Raji (cell line): ENCODE results near the gene ALOXE3.
A peak's percentile ranks its signal among the peaks of the same experiment; 100 is the strongest.

Experiments
- POLR2A ChIP-seq: IDR thresholded peaks from 2 replicates; pipeline ENCODE4 v1.6.1; 2011; ENCODE audit warnings: low read depth, low read length, control low read depth; ENCODE audit not compliant: insufficient read depth

ALOXE3 gene

DNA sequence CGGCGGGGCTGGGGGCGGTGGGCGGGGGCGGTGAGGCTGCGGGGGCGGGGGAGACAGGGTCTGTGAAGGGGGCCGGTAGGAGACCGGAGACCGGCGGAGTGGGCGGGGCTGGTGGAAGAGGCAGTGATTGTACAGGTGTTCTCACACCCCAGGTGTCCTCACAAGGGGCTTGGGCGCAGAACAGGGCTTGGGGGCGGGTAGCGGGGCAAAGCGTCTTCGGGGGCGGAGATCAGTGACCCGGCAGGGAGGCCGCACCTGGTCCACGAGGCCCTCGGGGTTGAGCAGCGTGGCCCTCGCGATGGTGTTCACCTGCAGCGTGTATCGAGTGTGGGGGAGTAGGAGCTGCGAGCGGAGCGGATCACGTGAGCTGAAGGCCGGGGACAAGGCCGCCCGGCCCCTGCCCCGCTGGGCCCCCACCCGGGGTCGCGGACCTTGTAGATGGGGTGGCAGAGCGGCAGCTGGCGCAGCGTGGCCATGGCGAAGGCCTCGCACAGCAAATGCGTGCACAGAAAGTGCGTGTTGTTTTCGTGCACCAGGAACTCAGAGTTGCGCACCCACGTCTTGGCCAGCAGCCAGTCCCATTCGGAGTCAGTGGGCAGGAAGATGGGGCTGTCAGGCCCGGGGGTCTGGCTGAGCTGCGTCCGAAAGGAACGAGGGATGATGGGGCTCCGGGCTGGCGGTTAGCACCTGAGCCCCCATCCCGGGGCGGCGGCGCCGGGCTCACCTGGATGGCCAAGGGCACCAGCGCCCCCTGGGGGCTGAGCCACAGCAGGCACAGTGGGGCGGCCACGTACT is 8.5 kb downstream of the ALOXE3 start:
- no peak for TF ChIP-seq POLR2A

DNA sequence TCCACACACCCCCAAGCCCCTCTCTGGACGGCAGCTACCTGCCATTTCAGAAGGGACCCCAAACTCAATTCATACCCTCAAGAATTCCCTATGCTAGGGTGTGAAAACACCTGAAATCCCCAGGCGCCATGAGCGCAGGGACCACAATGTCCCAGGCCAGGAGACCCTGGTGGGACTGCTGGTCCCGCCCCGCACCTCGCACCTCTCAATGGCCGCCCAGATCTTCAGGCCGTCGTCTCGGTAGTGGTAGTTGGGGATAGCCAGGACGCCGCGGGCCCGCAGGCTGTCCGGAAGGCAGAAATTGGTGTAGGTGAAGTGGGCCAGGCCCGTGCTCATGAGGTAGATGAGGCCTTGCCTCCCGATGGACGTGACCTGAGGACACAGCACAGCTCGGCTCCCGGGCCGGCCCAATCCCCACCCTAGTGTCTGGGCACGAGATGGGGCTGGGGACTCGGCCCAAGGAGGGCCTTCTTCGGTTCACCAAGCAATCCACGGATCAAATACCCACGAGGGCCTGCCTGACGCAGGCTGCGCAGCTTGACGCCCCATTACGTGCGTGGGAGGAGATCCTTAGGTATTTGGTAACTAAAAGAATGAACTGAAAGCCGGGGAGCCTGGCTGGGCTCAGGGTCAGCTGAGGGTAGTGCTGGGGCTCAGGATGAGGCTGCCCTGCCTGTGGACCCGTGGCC is 9.2 kb downstream of the ALOXE3 start:
- no peak for TF ChIP-seq POLR2A

DNA sequence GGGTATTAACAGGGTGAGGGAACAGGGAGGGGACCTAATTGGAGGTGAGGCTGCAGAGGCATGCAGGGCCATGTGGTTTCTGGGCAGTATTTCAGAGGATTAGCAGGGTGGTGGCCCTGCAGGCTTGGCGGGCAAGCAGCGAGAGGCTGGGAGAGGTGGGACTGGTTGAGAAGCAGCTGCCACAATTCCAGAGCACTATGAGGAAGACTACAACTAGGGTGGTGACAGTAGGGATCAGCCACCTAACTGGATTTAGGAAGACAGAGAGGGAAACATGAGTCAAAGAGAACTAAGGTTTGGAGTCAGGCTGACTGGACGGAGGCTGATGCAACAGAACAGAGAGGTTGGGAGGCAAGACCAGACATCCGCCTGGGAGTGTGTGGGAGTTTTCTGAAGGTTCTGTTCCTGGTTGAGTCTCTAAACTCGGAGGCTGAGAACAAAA is 12.3 kb downstream of the ALOXE3 start:
- TF ChIP-seq POLR2A, result no peak

DNA sequence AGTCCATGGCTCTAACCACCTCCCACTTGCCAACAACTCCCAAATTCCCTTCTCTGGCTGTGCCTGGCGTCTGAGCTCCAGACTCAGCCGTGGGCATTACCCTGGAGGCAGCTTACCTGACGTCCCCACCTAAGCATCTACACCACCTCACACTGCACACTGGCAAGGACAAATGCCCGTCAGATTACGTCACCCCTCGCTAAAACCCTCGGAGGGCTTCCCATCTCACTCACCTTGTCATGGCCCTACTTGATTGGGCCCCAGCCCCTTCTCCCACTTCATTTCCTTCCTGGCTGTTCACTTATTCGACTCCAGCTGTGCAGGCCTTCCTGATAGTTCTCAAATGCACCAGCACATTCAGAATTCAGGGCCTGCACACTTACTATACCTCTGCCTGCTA is 13.4 kb downstream of the ALOXE3 start:
- no peak for TF ChIP-seq POLR2A

DNA sequence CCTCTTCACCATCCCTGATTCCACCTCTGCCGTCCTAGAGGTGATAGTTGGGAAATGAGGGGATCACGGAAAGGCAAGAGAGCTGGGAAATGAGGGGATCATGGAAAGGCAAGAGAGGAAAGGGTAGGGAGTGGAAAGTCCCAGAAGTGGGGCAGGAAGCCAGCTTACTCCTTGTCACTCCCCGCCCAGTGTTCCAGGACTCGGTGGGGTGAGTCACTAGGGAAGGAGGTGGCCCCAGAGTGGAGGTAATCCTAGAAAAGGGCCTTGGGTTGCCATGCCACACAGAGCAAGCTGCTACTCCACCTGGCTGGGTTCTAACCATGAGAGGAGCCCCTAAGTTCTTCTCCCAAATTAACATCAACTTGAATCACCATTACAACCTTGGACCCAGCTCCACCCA is 14.8 kb downstream of the ALOXE3 start:
- TF ChIP-seq POLR2A, result no peak

DNA sequence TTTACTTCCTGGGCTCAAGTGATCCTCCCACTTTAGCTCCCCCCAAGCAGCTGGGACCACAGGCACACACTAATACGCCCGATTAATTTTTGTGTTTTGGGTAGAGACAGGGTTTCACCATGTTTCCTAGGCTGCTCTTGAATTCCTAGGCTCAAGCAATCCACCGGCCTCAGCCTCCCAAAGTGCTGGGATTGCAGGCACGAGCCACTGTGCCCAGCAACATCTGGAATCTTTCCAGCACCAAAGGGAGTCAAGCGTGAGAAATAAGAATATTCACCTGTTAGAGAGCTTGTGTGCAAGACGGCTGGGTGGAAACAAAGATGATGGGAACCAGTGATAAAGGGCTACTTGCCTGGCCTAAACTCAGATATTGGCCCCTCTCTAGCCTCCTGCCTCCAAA is 16.6 kb downstream of the ALOXE3 start:
- TF ChIP-seq POLR2A, result no peak

DNA sequence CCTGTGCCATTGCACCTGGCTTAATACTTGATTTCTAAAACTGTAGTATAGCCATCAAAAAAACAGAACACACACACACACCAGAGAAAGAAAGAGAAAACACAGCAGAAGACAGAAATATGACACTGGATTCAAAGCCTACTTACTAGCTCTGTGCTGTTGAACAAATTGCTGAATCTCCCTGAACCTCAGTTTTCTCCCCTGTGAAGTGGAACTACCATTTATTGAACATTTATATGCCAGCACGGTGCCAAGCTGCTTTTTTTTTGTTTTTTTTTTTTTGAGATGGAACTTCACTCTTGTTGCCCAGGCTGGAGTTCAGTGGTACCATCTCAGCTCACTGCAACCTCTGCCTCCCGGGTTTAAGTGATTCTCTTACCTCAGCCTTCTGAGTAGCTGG is 17.6 kb downstream of the ALOXE3 start:
- no peak for TF ChIP-seq POLR2A

DNA sequence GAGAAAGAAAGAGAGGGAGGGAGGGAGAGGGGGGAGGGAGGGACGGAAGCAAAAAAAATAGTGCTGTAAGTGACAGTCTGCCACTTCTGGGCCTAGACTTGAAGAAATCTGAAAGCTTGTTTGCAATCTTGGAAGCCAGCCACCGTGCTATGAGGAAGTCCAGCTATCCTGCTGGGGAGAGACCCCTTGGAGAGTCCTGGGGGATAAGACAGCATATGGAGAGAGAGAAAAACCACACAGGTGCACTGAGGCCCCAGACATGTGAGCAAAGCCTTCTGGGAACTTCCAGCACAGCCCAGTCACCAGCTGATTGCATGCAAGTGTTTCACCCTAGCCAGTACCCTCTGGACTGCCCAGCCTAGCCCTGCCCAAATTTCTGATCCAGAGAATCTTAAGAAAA is 18.2 kb downstream of the ALOXE3 start:
- TF ChIP-seq POLR2A, result no peak

DNA sequence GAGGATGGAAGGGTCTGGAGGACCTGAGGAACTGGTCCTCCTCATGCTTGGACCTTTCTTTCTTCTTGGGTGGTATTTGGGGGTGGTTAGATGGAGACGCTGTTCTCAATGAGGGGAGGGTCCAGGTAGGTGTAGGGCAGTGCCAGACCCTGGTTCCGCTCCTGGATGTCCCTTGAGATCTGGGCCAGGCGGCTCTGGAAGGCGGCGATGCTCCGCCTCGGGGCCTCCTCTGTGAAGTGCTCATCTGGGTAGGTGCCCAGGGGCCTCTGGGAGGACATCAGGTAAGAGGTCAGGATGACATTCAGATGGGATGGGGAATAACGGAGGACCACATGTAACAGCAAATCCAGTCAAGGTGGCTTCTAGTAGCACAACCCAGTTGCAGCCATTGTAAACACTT is 21.8 kb downstream of the ALOXE3 start:
- TF ChIP-seq POLR2A, result no peak

DNA sequence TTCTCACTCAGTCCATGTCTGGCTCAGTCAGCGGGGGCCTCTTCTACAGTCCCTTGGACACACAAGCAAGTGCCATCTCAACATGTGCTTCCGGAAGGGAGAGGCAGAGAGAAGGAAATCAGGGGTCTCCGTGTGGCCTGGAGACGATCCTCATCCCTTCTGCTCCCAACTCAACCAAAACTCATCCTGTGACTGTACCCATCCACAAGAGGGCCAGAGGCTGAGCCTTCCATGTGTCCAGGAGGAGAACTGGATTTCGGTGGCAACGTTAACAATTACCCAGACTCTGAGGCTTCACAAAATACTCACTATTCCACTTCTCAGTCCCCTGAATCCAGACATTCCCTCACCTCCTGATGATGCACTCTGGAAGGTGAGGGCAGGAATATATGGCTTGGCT is 23.0 kb downstream of the ALOXE3 start:
- TF ChIP-seq POLR2A, result no peak

DNA sequence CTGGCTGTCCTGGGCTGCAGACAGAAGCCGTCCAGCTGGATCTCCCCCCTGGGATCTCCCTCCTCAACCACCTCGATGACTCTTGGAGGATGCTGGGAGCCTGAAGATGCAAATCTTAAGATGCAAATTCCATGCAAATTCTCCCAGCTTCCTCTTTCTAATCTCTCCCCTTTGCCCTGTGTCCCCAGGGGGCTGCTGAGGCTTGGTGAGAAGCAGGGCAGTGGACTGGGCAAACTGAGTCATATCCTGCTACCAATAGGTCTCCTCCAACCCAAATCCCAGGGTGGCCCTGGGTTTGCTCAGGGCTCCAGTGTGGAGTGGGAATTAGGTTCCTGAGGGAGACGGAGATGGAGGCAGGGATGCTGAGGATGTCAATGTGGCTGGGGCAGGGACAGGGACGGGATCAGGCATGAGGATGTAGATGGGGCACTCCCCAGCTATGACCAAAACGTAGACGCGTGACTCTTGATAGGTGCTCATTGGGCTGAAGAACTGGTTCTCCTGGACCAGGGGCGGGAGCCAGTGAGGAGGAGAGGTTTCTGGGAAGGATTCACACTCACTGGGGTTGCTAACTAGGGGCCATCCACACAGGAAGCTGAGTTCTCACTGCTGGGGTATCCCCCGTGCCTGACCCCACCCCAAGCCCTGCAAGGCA is 27.2 kb downstream of the ALOXE3 start:
- peak; percentile 46 for TF ChIP-seq POLR2A

DNA sequence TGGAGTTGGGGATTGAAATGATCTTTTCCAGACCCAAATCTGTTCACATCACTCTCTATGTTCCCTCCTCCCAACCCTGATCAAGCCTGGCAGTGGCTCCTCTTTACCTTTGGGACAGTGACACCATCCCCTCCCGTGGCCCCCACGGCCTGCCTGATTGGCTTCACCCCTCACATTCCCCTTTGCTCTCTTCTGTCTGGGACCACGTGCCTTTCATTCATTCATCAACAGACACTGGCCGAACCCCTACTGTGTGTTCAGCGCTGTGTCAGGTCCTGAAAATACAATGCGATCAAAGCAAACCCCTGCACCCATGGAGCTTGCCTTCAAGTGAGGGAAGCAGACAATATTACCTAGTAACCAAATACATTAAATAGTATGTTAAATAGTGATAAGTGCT is 28.6 kb downstream of the ALOXE3 start:
- no peak for TF ChIP-seq POLR2A

DNA sequence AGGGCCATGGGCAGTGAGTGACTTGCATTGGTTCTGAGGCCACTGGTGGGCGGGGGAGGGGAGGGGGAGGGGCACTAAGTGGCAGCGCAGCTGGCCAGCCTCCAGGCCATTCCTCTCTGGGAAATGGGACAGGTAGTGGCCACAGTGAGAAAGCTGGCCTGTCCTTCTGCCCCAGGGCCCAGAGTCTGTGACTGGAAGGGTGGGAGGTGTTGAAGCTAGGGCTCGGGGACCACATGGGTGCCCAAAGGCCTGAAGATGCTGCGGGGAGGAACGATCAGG is 30.4 kb downstream of the ALOXE3 start:
- no peak for TF ChIP-seq POLR2A

DNA sequence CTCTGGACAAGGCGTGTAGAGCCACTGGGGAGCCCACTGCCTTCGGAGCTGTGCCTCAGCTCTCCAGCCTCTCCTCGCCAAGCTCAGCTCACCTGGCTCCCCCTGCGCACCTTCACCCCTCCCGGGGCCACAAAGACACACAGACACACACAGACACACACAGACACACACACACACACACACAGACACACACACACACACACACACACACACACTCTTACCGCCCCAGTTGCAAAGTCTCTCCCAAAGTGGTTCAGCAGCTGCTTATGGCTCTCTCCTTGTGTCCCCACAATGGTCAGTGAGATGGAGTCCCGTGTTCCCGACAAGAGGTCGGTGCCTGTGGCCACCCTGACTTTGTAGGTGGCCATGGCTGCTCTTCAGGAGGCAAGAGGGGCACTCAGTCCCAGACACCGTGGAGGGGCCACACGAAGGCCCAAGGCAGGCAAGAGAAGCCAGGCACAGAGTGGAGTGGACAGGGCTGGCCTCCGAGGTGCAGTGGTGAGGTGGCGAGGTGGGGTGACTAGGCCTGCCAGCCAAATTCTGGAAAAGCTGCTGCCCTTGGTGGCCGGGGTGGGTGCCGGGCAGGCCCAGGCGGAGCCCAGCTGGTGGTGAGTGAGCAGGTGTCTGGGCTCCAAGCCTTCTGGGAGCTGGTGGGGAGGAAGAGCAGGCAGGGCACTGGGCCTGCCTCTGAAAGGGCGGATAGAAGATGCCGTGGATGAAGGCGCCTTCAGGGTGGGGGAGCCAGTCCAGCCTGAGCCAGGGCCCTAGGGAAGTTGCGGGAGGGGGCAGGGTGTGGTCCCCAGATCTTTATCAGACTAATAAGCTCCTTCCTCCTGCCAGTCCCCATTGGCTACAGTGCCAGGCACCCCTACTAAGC is 31.0 kb downstream of the ALOXE3 start, which contains the start of gene ALOX12B:
ALOX12B (minus strand) TSS at position 642 of the 877 bp plus-strand sequence; CDS start at position 368, 274 bp downstream.
- no peak for TF ChIP-seq POLR2A

DNA sequence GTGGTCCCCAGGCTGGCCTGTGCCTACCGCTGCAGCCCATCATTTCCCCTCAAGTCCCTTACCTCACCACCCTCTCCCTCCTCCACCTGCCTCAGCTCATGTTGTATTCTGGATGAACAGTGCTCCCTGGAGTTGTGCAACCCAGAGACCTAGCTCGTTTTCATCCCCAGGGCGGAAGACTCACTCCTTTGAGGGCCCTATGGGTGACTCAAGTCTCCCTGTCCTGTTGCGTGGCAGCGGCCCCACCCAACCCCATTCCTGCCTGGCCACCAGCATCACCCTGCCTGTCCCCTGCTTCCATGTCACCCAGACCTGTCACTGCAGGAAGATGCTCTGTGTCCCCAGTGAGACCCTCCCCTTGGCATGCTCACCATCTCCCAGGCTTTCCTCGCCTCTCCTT is 34.1 kb downstream of the ALOXE3 start:
- TF ChIP-seq POLR2A, result 0 out of 2 replicates have a peak, but pooled peaks have one; percentile 22
